GM23338 (cell line): ENCODE measurements around the gene PPP1R14B. TPM values are rescaled to one million over a fixed set of nuclear protein-coding genes. Genes with fewer than 3 reads are reported as not detected.

ENCODE experiments used
- ATAC-seq: fragments of 200-7000 bp; cut with Tn5 transposase; 3 replicates; pipeline ENCODE4 v1.9.1; 2020
- DNase-seq: peaks from one replicate; pipeline ENCODE4 v3.0.0-alpha.2; 2015; ENCODE audit warnings: low spot score
- H2AFZ ChIP-seq: fragments of 200-600 bp; sonication (generic); 2 replicates; pipeline ENCODE4 v1.8.0; 2016; ENCODE audit warnings: antibody characterized with exemption, mild to moderate bottlenecking, moderate library complexity
- H3F3A ChIP-seq: fragments of 200-600 bp; sonication (generic); replicated peaks from 2 replicates; pipeline ENCODE4 v1.8.0; 2017; ENCODE audit warnings: antibody characterized with exemption, mixed run types, low read depth
- H3K27ac ChIP-seq: fragments of 200-600 bp; sonication (generic); 2 replicates; pipeline ENCODE4 v1.6.1; 2016; ENCODE audit warnings: low read depth
- H3K27me3 ChIP-seq: fragments of 200-600 bp; sonication (generic); 2 replicates; pipeline ENCODE4 v1.8.0; 2016; ENCODE audit warnings: mild to moderate bottlenecking, mixed run types, moderate library complexity; ENCODE audit not compliant: insufficient read depth
- H3K36me3 ChIP-seq: fragments of 200-600 bp; sonication (generic); 2 replicates; pipeline ENCODE4 v1.8.0; 2016; ENCODE audit warnings: mild to moderate bottlenecking; ENCODE audit not compliant: insufficient read depth
- H3K4me1 ChIP-seq: fragments of 200-600 bp; sonication (generic); 2 replicates; pipeline ENCODE4 v1.8.0; 2016; ENCODE audit warnings: mild to moderate bottlenecking, moderate library complexity; ENCODE audit not compliant: insufficient read depth
- H3K4me2 ChIP-seq: fragments of 200-600 bp; sonication (generic); 2 replicates; pipeline ENCODE4 v1.7.1; 2017; ENCODE audit warnings: mixed run types
- H3K4me3 ChIP-seq: fragments of 200-600 bp; sonication (generic); 2 replicates; pipeline ENCODE4 v1.6.1; 2016; ENCODE audit warnings: mixed run types
- H3K79me2 ChIP-seq: fragments of 200-600 bp; sonication (generic); replicated peaks from 2 replicates; pipeline ENCODE4 v1.8.0; 2017; ENCODE audit warnings: mild to moderate bottlenecking; ENCODE audit not compliant: insufficient read depth
- H3K9me2 ChIP-seq: fragments of 200-600 bp; sonication (generic); 2 replicates; pipeline ENCODE4 v1.8.0; 2017; ENCODE audit not compliant: insufficient read depth
- H4K20me1 ChIP-seq: fragments of 200-600 bp; sonication (generic); replicated peaks from 2 replicates; pipeline ENCODE4 v1.8.0; 2017; ENCODE audit warnings: mild to moderate bottlenecking; ENCODE audit not compliant: insufficient read depth
- H3K27ac Mint-ChIP-seq: 2 replicates; pipeline ENCODE4 v1.8.0; 2020; ENCODE audit warnings: inconsistent platforms, mild to moderate bottlenecking, moderate library complexity, mixed read lengths
- H3K27me3 Mint-ChIP-seq: 3 replicates; pipeline ENCODE4 v1.8.0; 2022; ENCODE audit warnings: low read depth, mild to moderate bottlenecking, moderate library complexity, mixed read lengths, inconsistent platforms; ENCODE audit not compliant: insufficient read depth, poor library complexity
- H3K36me3 Mint-ChIP-seq: 3 replicates; pipeline ENCODE4 v1.8.0; 2021; ENCODE audit warnings: low read depth, mild to moderate bottlenecking, inconsistent platforms, moderate library complexity, mixed read lengths
- H3K4me1 Mint-ChIP-seq: 3 replicates; pipeline ENCODE4 v1.8.0; 2020; ENCODE audit warnings: mild to moderate bottlenecking, inconsistent platforms, mixed read lengths
- H3K4me3 Mint-ChIP-seq: 3 replicates; pipeline ENCODE4 v1.8.0; 2021; ENCODE audit warnings: moderate library complexity, mild to moderate bottlenecking, inconsistent platforms, mixed read lengths
- H3K9me3 Mint-ChIP-seq: 3 replicates; pipeline ENCODE4 v1.8.0; 2020; ENCODE audit warnings: moderate library complexity, mild to moderate bottlenecking, inconsistent platforms, mixed read lengths
- CREB1 ChIP-seq: fragments of 250-450 bp; sonication (Bioruptor Pico); IDR thresholded peaks from 2 replicates; pipeline ENCODE4 v1.5.0; 2020; ENCODE audit warnings: low read depth, mild to moderate bottlenecking, moderate library complexity
- EZH2 ChIP-seq: fragments of 200-600 bp; sonication (generic); IDR thresholded peaks from one replicate; pipeline ENCODE4 v1.8.0; 2017; ENCODE audit warnings: antibody characterized with exemption, mild to moderate bottlenecking, low read depth; ENCODE audit not compliant: unreplicated experiment
- EZH2phosphoT487 ChIP-seq: fragments of 200-600 bp; sonication (generic); IDR thresholded peaks from one replicate; pipeline ENCODE4 v1.8.1; 2018; ENCODE audit warnings: antibody characterized with exemption; ENCODE audit not compliant: unreplicated experiment
- NANOG ChIP-seq: IDR thresholded peaks from 2 replicates; pipeline ENCODE4 v1.6.1; 2016; ENCODE audit warnings: antibody characterized with exemption, borderline replicate concordance
- POLR2AphosphoS5 ChIP-seq: IDR thresholded peaks from 2 replicates; pipeline ENCODE4 v1.6.1; 2016; ENCODE audit warnings: antibody characterized with exemption, low read depth
- REST ChIP-seq: IDR thresholded peaks from one replicate; pipeline ENCODE4 v1.6.1; 2018; ENCODE audit warnings: antibody characterized with exemption; ENCODE audit not compliant: unreplicated experiment
- STAT1 ChIP-seq: IDR thresholded peaks from one replicate; pipeline ENCODE4 v1.6.1; 2016; ENCODE audit warnings: antibody characterized with exemption; ENCODE audit not compliant: unreplicated experiment
- ZNF114 ChIP-seq: fragments of 250-450 bp; sonication (Bioruptor Pico); IDR thresholded peaks from 2 replicates; pipeline ENCODE4 v1.5.0; 2020; ENCODE audit warnings: mild to moderate bottlenecking, moderate library complexity
- ZNF331 ChIP-seq: fragments of 250-450 bp; sonication (Bioruptor Pico); IDR thresholded peaks from 2 replicates; pipeline ENCODE4 v1.5.0; 2020; ENCODE audit warnings: low read depth, mild to moderate bottlenecking, moderate library complexity
- ZNF462 ChIP-seq: fragments of 250-450 bp; sonication (Bioruptor Pico); IDR thresholded peaks from 2 replicates; pipeline ENCODE4 v1.5.0; 2020; ENCODE audit warnings: mild to moderate bottlenecking, moderate library complexity
- polyA plus RNA-seq: library from polyadenylated mRNA; unstranded; fragments of >200 nt; fragmentation: Nextera tagmentation; extraction: Ambion mirVana; gene quantifications from 2 replicates; pipeline ENCODE4 v1.2.1, GENCODE V29; 2016
- total RNA-seq: library from RNA; depleted of rRNA; stranded (reverse); fragments of >200 nt; shearing (Covaris generic); gene quantifications from 2 replicates; pipeline ENCODE4 v1.2.3, GENCODE V29; 2014

The PPP1R14B gene
- total and polyA plus RNA-seq, 2 experiments from 2014 or later: 250 to 315 TPM

GRCh38 chr11:64258946-64259532 lies 12.3 kb upstream of the PPP1R14B start:
- DNase-seq: no peak
- no peak for ATAC-seq
- 0 out of 2 replicates have a peak, but pooled peaks cover 4% of the 10 kb centered on the region for H4K20me1 ChIP-seq
- Mint-ChIP-seq H3K36me3 (peaks cover 65% of the 10 kb centered on the region), H3K4me3 (no peak overlapping the region), H3K27ac (no peak overlapping the region), H3K4me1 (peaks cover 8% of the 10 kb centered on the region; the same call in 2 of the 3 replicates), H3K27me3 (peaks cover 11% of the 10 kb centered on the region), H3K9me3 (no peaks in the 10 kb centered on the region)
- H3K4me1 ChIP-seq: no peaks in the 10 kb centered on the region
- TF ChIP-seq ZNF114 (CRISPR knock-in tag) (no peak), CREB1 (no peak), EZH2 (no peak), ZNF331 (CRISPR knock-in tag) (no peak)
- H3K27me3 ChIP-seq: no peaks in the 10 kb centered on the region
- 0 out of 2 replicates have a peak, but pooled peaks cover 2% of the 10 kb centered on the region for H3F3A ChIP-seq
- H2AFZ ChIP-seq: no peak overlapping the region
- H3K9me2 ChIP-seq: no peaks in the 10 kb centered on the region
- no peak overlapping the region for H3K27ac ChIP-seq
- no peak overlapping the region for H3K4me3 ChIP-seq
- H3K4me2 ChIP-seq: no peak overlapping the region
- no peaks in the 10 kb centered on the region for H3K79me2 ChIP-seq
- H3K36me3 ChIP-seq: peaks cover 11% of the 10 kb centered on the region

- Histone ChIP-seq H3K36me3 (peaks cover 11% of the 10 kb centered on the region), H3K4me1 (no peaks in the 10 kb centered on the region), H3K27ac (no peak overlapping the region), H3K27me3 (no peaks in the 10 kb centered on the region), H2AFZ (no peak overlapping the region), H3F3A (no peaks in the 10 kb centered on the region), H3K9me2 (no peaks in the 10 kb centered on the region), H3K4me2 (no peak overlapping the region), H4K20me1 (peaks cover 4% of the 10 kb centered on the region; the same call in 1 of the 2 replicates), H3K4me3 (no peak overlapping the region), H3K79me2 (peaks cover 2% of the 10 kb centered on the region)
- peaks cover 64% of the 10 kb centered on the region for H3K36me3 Mint-ChIP-seq
- H3K4me1 Mint-ChIP-seq: peaks cover 12% of the 10 kb centered on the region
- no peaks in the 10 kb centered on the region for H3K9me3 Mint-ChIP-seq
- no peak overlapping the region for H3K4me3 Mint-ChIP-seq
- DNase-seq: no peak
- no peak overlapping the region for H3K27ac Mint-ChIP-seq
- no peak for ATAC-seq
- peaks cover 18% of the 10 kb centered on the region for H3K27me3 Mint-ChIP-seq
- TF ChIP-seq REST (no peak), POLR2AphosphoS5 (no peak), EZH2 (no peak), STAT1 (no peak), ZNF331 (CRISPR knock-in tag) (no peak), ZNF462 (CRISPR knock-in tag) (no peak), NANOG (no peak), EZH2phosphoT487 (no peak)
Observed at GRCh38 chr11:64258356-64258755, 11.6 kb upstream of the PPP1R14B start.
